Adrenal gland (tissue), 5 donors: Measurements from ENCODE around the gene PKNOX2.

Experiments
- POLR2A ChIP-seq, 2 donors: fragments of 450-650 bp; IDR thresholded peaks; one replicate each; pipeline ENCODE4 v1.6.1; 2017; ENCODE audit warnings: antibody characterized with exemption in 2 of 2, mild to moderate bottlenecking in 2 of 2, moderate library complexity in 1 of 2
- TF ChIP-seq, protein P1 (sequence below), 6 experiments: fragments of 450-650 bp in 4 of 6; fragments of 200-600 bp in 2 of 6; sonication (generic) in 1 of 6; IDR thresholded peaks; 1 replicate in 5 of 6; 2 replicates in 1 of 6; pipeline versions ENCODE4 v1.5.1 to v1.8.0; 2016 to 2021; ENCODE audit warnings: antibody characterized with exemption in 6 of 6, mild to moderate bottlenecking in 2 of 6, moderate library complexity in 1 of 6
- donor health status: DM: no; HTN: no; CAD: no.

- TF ChIP-seq POLR2A (IDR thresholded peaks at IDR 0.05) = no peak
- TF ChIP-seq, protein P1, sequence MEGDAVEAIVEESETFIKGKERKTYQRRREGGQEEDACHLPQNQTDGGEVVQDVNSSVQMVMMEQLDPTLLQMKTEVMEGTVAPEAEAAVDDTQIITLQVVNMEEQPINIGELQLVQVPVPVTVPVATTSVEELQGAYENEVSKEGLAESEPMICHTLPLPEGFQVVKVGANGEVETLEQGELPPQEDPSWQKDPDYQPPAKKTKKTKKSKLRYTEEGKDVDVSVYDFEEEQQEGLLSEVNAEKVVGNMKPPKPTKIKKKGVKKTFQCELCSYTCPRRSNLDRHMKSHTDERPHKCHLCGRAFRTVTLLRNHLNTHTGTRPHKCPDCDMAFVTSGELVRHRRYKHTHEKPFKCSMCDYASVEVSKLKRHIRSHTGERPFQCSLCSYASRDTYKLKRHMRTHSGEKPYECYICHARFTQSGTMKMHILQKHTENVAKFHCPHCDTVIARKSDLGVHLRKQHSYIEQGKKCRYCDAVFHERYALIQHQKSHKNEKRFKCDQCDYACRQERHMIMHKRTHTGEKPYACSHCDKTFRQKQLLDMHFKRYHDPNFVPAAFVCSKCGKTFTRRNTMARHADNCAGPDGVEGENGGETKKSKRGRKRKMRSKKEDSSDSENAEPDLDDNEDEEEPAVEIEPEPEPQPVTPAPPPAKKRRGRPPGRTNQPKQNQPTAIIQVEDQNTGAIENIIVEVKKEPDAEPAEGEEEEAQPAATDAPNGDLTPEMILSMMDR (IDR thresholded peaks at IDR 0.05) = no peak
Observed at GRCh38 chr11:125380756-125381445, 216.3 kb downstream of the PKNOX2 start.
